Thyroid gland (tissue), 4 donors: ENCODE data around the gene ZNF516. TPM values are rescaled to one million over a fixed set of nuclear protein-coding genes. Genes with fewer than 3 reads are reported as not detected.
"Not testable (repeated sequence)": the region's sequence is repeated elsewhere in the genome, so short reads cannot be mapped to it uniquely, and the experiment has no call there.

Experiments used
- DNase-seq, 2 donors: peaks; one replicate each; pipeline ENCODE4 v3.0.0-alpha.2; 2019
- H3K27ac ChIP-seq, 3 donors: fragments of 200-600 bp; sonication (generic); 1 replicate in 2 of 3; 2 replicates in 1 of 3; pipeline ENCODE4 v1.5.1; 2016 to 2019; ENCODE audit warnings: mild to moderate bottlenecking in 1 of 3, moderate library complexity in 1 of 3
- H3K27me3 ChIP-seq: fragments of 200-600 bp; sonication (generic); one replicate; pipeline ENCODE4 v1.5.1; 2019
- H3K36me3 ChIP-seq, 2 donors: fragments of 200-600 bp; sonication (generic); one replicate each; pipeline ENCODE4 v1.5.1; 2016 to 2019
- H3K4me1 ChIP-seq, 2 donors: fragments of 200-600 bp; sonication (generic); one replicate each; pipeline ENCODE4 v1.5.1; 2017 to 2019
- H3K4me3 ChIP-seq, 3 donors: fragments of 200-600 bp; sonication (generic); replicated peaks in 1 of 3; 1 replicate in 2 of 3; 2 replicates in 1 of 3; pipeline ENCODE4 v1.5.1; 2016; ENCODE audit warnings: mild to moderate bottlenecking in 1 of 3
- H3K9me3 ChIP-seq: fragments of 200-600 bp; sonication (generic); one replicate; pipeline ENCODE4 v1.5.1; 2017
- CTCF ChIP-seq, 6 experiments: fragments of 200-600 bp in 3 of 6; fragments of 450-650 bp in 3 of 6; sonication (generic) in 3 of 6; IDR thresholded peaks; one replicate each; pipeline ENCODE4 v1.5.1; 2016 to 2019; ENCODE audit warnings: antibody characterized with exemption in 6 of 6, mild to moderate bottlenecking in 2 of 6, inconsistent platforms in 1 of 6, moderate library complexity in 1 of 6
- POLR2A ChIP-seq, 2 donors: fragments of 450-650 bp; IDR thresholded peaks; one replicate each; pipeline ENCODE4 v1.6.1; 2017; ENCODE audit warnings: antibody characterized with exemption in 2 of 2, mild to moderate bottlenecking in 2 of 2, moderate library complexity in 1 of 2
- WGBS, 2 donors: methylation state at CpG; one replicate each; pipeline ENCODE4 v1.1.5; 2017; 5-methylcytosine and 5-hydroxymethylcytosine counted together
- intact Hi-C: fragments of 100-400 bp; cut with DNase I; formaldehyde crosslinking; loops from one replicate; pipeline ENCODE4 v1.15.1; 2023
- total RNA-seq, 4 donors: library from RNA; depleted of rRNA; stranded (reverse); fragments of >200 nt; gene quantifications; one replicate each; pipeline ENCODE4 v1.2.3, GENCODE V29; 2016

Gene ZNF516
- total RNA-seq: 10 to 100 TPM; 25.4 to 44.8 (median 28.6) TPM

- 0% methylated on average over 5 of the region's 64 CpGs; no CpG with 5 or more reads in 1 of the 2 donors for WGBS, 2 donors
- no peaks in the 10 kb centered on the region for H3K27me3 ChIP-seq
- H3K4me3 ChIP-seq: peak within 1 kb of the TSS; percentile 47 to 93 (median 65)
- intact Hi-C loops: no loop called here
- no peaks in the 10 kb centered on the region for H3K9me3 ChIP-seq
- H3K4me1 ChIP-seq: peaks cover 1 to 8% of the 10 kb centered on the region in 2 donors
- TF ChIP-seq POLR2A (IDR thresholded peaks at IDR 0.05): no peak
- TF ChIP-seq CTCF (IDR thresholded peaks at IDR 0.05): no peak
- DNase-seq: peak; percentile 46 to 49
- H3K27ac ChIP-seq: peak within 1 kb of the TSS; percentile 85 to 92 (median 92)
- no peaks in the 10 kb centered on the region for H3K36me3 ChIP-seq
These were observed at the start of gene ZNF516 for GRCh38 chr18:76495006-76495370. Gene ZNF516, minus strand, starts transcription at chr18:76495242. Its CDS starts 52,188 bp downstream, at chr18:76443054.

- intact Hi-C loops: no loop called here
- H3K36me3 ChIP-seq: no peaks in the 10 kb centered on the region
- no peaks in the 10 kb centered on the region for H3K27me3 ChIP-seq
- DNase-seq: no peak
- H3K9me3 ChIP-seq: no peaks in the 10 kb centered on the region
- no peaks in the 10 kb centered on the region for H3K4me1 ChIP-seq
- H3K27ac ChIP-seq: no peak overlapping the region
- 65 to 79% methylated on average over 11 of the region's 11 CpGs for WGBS, 2 donors
- no peak overlapping the region for H3K4me3 ChIP-seq
- TF ChIP-seq CTCF (IDR thresholded peaks at IDR 0.05): no peak
- TF ChIP-seq POLR2A (IDR thresholded peaks at IDR 0.05): no peak
These were observed 43.8 kb upstream of the ZNF516 start for GRCh38 chr18:76538846-76539245.

- no peaks in the 10 kb centered on the region for H3K9me3 ChIP-seq
- intact Hi-C loops: no loop called here
- no peak for DNase-seq
- H3K27ac ChIP-seq: no peak overlapping the region
- H3K4me1 ChIP-seq: no peaks in the 10 kb centered on the region
- 90% methylated on average over 8 of the region's 8 CpGs for WGBS, 2 donors
- H3K36me3 ChIP-seq: no peaks in the 10 kb centered on the region
- no peak overlapping the region for H3K4me3 ChIP-seq
- H3K27me3 ChIP-seq: no peaks in the 10 kb centered on the region
- TF ChIP-seq CTCF (IDR thresholded peaks at IDR 0.05): no peak
- TF ChIP-seq POLR2A (IDR thresholded peaks at IDR 0.05): no peak
These were observed 42.6 kb upstream of the ZNF516 start for GRCh38 chr18:76537621-76538020.

- WGBS, 2 donors: 91 to 93% methylated on average over 5 of the region's 5 CpGs
- H3K27ac ChIP-seq, DNase-seq, H3K4me1 ChIP-seq, H3K27me3 ChIP-seq, H3K4me3 ChIP-seq, intact Hi-C loops, H3K36me3 ChIP-seq, H3K9me3 ChIP-seq: not testable (repeated sequence)
These were observed 41.6 kb upstream of the ZNF516 start for GRCh38 chr18:76536593-76536992.

- no peak overlapping the region for H3K27ac ChIP-seq
- TF ChIP-seq POLR2A (IDR thresholded peaks at IDR 0.05) (no peak), CTCF (IDR thresholded peaks at IDR 0.05) (no peak)
- peaks cover 1 to 7% of the 10 kb centered on the region in 2 donors for H3K4me1 ChIP-seq
- WGBS, 2 donors: 94 to 96% methylated on average over 8 of the region's 8 CpGs
- H3K36me3 ChIP-seq: no peaks in the 10 kb centered on the region
- no peaks in the 10 kb centered on the region for H3K27me3 ChIP-seq
- H3K9me3 ChIP-seq: no peaks in the 10 kb centered on the region
- H3K4me3 ChIP-seq: no peak overlapping the region
- DNase-seq: no peak
- intact Hi-C loops: no loop called here
These were observed 37.8 kb upstream of the ZNF516 start for GRCh38 chr18:76532875-76533274.

- 83 to 95% methylated on average over 8 to 9 of the region's 9 CpGs for WGBS, 2 donors
- intact Hi-C loops: no loop called here
- DNase-seq: no peak
- Histone ChIP-seq H3K27ac (no peak overlapping the region), H3K36me3 (no peaks in the 10 kb centered on the region), H3K27me3 (no peaks in the 10 kb centered on the region), H3K9me3 (no peaks in the 10 kb centered on the region), H3K4me1 (peaks cover 8 to 10% of the 10 kb centered on the region in 2 donors), H3K4me3 (no peak overlapping the region)
- TF ChIP-seq CTCF (IDR thresholded peaks at IDR 0.05): no peak
- no peak for TF ChIP-seq POLR2A (IDR thresholded peaks at IDR 0.05)
These were observed 35.8 kb upstream of the ZNF516 start for GRCh38 chr18:76530846-76531245.
